IPS DF 6.9 (cell line): ENCODE results near the gene AGRN.
"Not testable (repeated sequence)": the region's sequence is repeated elsewhere in the genome, so short reads cannot be mapped to it uniquely, and the experiment has no call there.

ENCODE experiments used
- DNase-seq: peaks from one replicate; pipeline ENCODE4 v3.0.0-alpha.2; 2013; ENCODE audit warnings: low read depth, low spot score
- H3K27ac ChIP-seq: one replicate; pipeline ENCODE4 v1.5.1; 2013; ENCODE audit warnings: low read length, control low read depth
- H3K27me3 ChIP-seq: 2 replicates; pipeline ENCODE4 v1.6.1; 2013; ENCODE audit warnings: mild to moderate bottlenecking, low read length; ENCODE audit not compliant: control insufficient read depth, insufficient read depth
- H3K36me3 ChIP-seq: 2 replicates; pipeline ENCODE4 v1.6.1; 2013; ENCODE audit warnings: low read length; ENCODE audit not compliant: control insufficient read depth, insufficient read depth
- H3K4me1 ChIP-seq: 2 replicates; pipeline ENCODE4 v1.6.1; 2013; ENCODE audit warnings: low read length; ENCODE audit not compliant: control insufficient read depth, insufficient read depth
- H3K4me3 ChIP-seq: 2 replicates; pipeline ENCODE4 v1.5.1; 2013; ENCODE audit warnings: mild to moderate bottlenecking, low read length
- H3K9me3 ChIP-seq: 2 replicates; pipeline ENCODE4 v1.6.1; 2013; ENCODE audit warnings: low read length, inconsistent platforms; ENCODE audit not compliant: control insufficient read depth, insufficient read depth
- WGBS: extraction: QIAGEN DNeasy Blood & Tissue Kit; methylation state at CpG from one replicate; pipeline ENCODE4 v1.1.7; 2013; ENCODE audit warnings: mixed read lengths, missing lambda C conversion rate; ENCODE audit not compliant: insufficient read length, insufficient coverage; 5-methylcytosine and 5-hydroxymethylcytosine counted together

AGRN gene

DNA sequence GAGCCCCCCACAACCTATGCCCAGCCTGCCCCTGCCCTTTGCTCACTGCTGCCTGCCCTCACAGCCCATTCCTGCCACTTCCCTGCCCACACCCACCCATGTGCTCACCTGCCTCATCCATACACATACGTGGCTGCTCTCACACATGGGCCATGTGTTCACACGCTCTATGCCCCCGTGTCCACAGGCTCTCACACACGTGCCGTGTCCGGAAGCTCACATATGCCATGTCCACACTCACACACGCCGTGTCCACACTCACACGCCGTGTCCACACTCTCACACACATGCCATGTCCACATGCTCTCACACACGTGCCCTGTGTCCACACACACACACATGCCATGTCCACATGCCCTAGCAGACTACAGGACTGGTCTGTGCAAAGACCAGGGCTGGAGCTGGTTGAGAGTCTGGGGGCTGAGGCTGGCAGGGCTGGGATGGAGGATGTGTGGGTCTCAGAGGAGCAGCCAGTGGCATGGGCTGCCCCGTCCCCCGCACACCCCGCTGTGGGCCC is 54.8 kb downstream of the AGRN start:
- no peak for DNase-seq
- H3K4me1 ChIP-seq = peaks cover 3% of the 10 kb centered on the region; the same call in 1 of the 2 replicates
- no CpG with 5 or more reads among the region's 14 CpGs for WGBS
- H3K9me3 ChIP-seq = no peaks in the 10 kb centered on the region
- H3K36me3 ChIP-seq = no peaks in the 10 kb centered on the region
- H3K27me3 ChIP-seq = peaks cover 3% of the 10 kb centered on the region; the same call in 1 of the 2 replicates
- H3K4me3 ChIP-seq = no peak overlapping the region
- no peak overlapping the region for H3K27ac ChIP-seq

GRCh38 chr1:1075148-1075935 is 55.4 kb downstream of the AGRN start:
- no CpG with 5 or more reads among the region's 21 CpGs for WGBS
- H3K36me3 ChIP-seq = no peaks in the 10 kb centered on the region
- H3K4me3 ChIP-seq = no peak overlapping the region
- no peak overlapping the region for H3K27ac ChIP-seq
- no peak for DNase-seq
- 0 out of 2 replicates have a peak, but pooled peaks cover 1% of the 10 kb centered on the region for H3K4me1 ChIP-seq
- no peaks in the 10 kb centered on the region for H3K27me3 ChIP-seq
- H3K9me3 ChIP-seq = no peaks in the 10 kb centered on the region

DNA sequence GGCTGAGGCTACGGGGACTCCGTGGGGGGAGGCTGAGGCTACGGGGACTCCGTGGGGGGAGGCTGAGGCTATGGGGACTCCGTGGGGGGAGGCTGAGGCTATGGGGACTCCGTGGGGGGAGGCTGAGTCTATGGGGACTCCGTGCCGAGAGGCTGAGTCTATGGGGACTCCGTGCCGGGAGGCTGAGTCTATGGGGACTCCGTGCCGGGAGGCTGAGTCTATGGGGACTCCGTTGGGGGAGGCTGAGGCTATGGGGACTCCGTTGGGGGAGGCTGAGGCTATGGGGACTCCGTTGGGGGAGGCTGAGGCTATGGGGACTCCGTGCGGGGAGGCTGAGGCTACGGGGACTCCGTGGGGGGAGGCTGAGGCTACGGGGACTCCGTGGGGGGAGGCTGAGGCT is 57.5 kb downstream of the AGRN start:
- not testable (repeated sequence) for H3K36me3 ChIP-seq, H3K4me1 ChIP-seq, DNase-seq, H3K27ac ChIP-seq, H3K4me3 ChIP-seq, H3K9me3 ChIP-seq, H3K27me3 ChIP-seq
- WGBS = no CpG with 5 or more reads among the region's 21 CpGs

DNA sequence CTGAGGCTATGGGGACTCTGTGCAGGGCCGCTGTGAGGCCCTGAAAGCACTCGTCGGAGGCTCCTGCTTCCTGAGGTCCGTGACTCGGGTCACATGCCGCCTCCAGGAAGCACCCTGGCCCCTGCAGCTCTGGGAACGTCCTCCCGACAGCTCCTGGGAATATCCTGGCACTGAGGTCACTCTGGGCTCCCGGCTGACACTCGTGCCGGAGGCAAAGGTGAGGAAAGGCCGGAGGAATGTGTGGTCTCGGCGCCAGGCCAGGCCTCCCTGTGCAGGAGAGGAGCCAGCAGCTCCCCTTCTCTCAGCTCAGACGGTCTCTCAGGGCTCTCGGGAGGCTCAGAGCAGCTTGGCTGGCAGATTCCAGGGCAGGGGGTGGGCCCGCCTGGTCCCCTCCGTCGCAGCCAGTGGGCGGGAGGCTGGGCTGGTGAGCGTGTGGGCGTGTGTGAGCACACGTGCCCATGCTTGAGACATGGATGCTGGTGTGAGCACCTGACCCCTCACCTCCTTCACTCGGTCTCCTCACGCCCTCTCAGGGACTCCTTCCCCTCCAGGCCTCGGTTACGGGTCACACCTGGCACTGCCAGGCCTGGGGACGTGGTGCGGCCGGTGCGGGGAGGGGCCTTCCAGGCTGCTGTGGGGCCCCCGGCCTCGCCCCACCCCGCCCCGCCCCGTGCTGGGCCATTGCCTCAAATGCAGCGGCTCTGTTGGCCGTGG is 59.6 kb downstream of the AGRN start:
- H3K36me3 ChIP-seq = no peaks in the 10 kb centered on the region; the same call in 1 of the 2 replicates
- WGBS = no CpG with 5 or more reads among the region's 38 CpGs
- H3K27me3 ChIP-seq = no peaks in the 10 kb centered on the region
- peaks cover 1% of the 10 kb centered on the region; the same call in 1 of the 2 replicates for H3K4me1 ChIP-seq
- no peak for DNase-seq
- H3K27ac ChIP-seq = no peak overlapping the region
- no peaks in the 10 kb centered on the region for H3K9me3 ChIP-seq
- peak overlapping the region; percentile 3; the same call in 1 of the 2 replicates for H3K4me3 ChIP-seq

GRCh38 chr1:1080122-1080757 is 60.3 kb downstream of the AGRN start:
- no peak for DNase-seq
- no peaks in the 10 kb centered on the region for H3K27me3 ChIP-seq
- no peak overlapping the region; the same call in 1 of the 2 replicates for H3K4me3 ChIP-seq
- peaks cover 1% of the 10 kb centered on the region; the same call in 1 of the 2 replicates for H3K4me1 ChIP-seq
- H3K27ac ChIP-seq = no peak overlapping the region
- H3K9me3 ChIP-seq = no peaks in the 10 kb centered on the region
- no CpG with 5 or more reads among the region's 23 CpGs for WGBS
- no peaks in the 10 kb centered on the region; the same call in 1 of the 2 replicates for H3K36me3 ChIP-seq

- Histone ChIP-seq H3K27ac (no peak overlapping the region), H3K9me3 (no peaks in the 10 kb centered on the region), H3K36me3 (no peaks in the 10 kb centered on the region; the same call in 1 of the 2 replicates), H3K4me1 (peaks cover 1% of the 10 kb centered on the region; the same call in 1 of the 2 replicates), H3K27me3 (no peaks in the 10 kb centered on the region), H3K4me3 (no peak overlapping the region)
- no peak for DNase-seq
- no CpG with 5 or more reads among the region's 9 CpGs for WGBS
Measured at GRCh38 chr1:1080951-1081310, 61.0 kb downstream of the AGRN start.

- Histone ChIP-seq H3K4me3 (no peak overlapping the region), H3K27ac (no peak overlapping the region), H3K27me3 (no peaks in the 10 kb centered on the region), H3K36me3 (peaks cover 3% of the 10 kb centered on the region; the same call in 1 of the 2 replicates), H3K4me1 (peaks cover 1% of the 10 kb centered on the region; the same call in 1 of the 2 replicates), H3K9me3 (no peaks in the 10 kb centered on the region)
- no CpG with 5 or more reads among the region's 52 CpGs for WGBS
- no peak for DNase-seq
Measured at GRCh38 chr1:1081311-1082238, 61.7 kb downstream of the AGRN start.

DNA sequence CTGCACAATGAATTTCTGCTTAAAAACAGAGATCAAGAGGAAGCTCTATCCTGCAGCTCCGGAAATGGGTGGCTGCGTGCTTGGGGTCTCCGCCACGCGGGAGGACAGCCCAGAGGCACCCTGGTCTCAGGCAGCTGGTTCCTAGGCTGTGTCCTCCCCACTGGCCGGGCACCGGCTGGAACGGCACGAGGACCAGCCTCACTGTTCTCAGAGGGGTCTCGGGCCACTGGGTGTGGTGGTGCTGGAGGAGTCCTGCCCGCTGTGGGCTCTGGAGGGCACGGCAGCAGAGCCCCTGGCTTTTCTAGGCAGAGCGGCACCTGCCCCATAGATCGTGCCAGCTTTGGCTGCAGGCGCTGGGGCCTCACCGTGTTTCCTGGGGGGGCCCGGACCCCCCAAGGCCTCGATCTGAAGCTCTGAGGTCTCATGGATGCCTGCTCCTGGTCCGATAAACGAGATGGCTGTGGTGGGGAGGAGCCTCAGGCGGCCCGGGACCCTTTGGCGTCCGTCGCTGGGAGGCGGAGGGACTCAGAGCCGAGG is 62.4 kb downstream of the AGRN start:
- Histone ChIP-seq H3K4me1 (peaks cover 1% of the 10 kb centered on the region; the same call in 1 of the 2 replicates), H3K36me3 (peaks cover 4% of the 10 kb centered on the region; the same call in 1 of the 2 replicates), H3K27me3 (no peaks in the 10 kb centered on the region), H3K27ac (no peak overlapping the region), H3K9me3 (no peaks in the 10 kb centered on the region), H3K4me3 (no peak overlapping the region)
- no CpG with 5 or more reads among the region's 27 CpGs for WGBS
- no peak for DNase-seq

DNA sequence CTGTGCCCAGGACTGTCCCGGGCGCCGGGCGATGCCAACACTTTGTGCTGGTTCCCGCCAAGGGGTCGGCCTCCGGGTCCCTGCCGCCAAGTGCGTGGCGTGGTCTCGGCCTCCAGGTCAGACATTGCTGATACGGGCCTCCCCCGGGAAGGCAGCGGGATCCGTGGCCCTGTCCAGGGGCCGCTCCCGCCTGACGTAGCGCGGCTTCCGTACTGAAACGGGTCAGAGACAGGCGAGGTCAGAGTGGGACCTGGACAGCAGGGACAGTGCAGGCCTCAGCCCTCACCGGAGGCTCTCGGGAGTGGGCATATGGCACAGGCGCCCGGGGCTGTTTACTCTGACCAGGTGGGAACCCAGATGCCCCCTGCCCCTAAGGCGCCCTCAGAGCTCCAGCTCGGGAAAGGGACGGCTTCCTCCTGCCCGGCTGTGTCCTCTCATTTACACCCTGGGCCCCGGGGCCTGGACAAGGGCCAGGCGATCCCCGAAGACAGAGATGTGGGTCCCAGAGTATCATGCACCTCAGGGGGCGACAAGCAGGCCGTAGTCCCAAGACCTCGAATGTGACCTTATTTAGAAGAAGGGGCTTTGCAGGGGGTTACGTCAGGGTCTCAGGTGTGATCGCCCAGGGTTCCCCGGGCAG is 63.0 kb downstream of the AGRN start:
- WGBS = no CpG with 5 or more reads among the region's 40 CpGs
- Histone ChIP-seq H3K4me3 (no peak overlapping the region), H3K27ac (no peak overlapping the region), H3K9me3 (no peaks in the 10 kb centered on the region), H3K27me3 (no peaks in the 10 kb centered on the region), H3K36me3 (peaks cover 4% of the 10 kb centered on the region; the same call in 1 of the 2 replicates), H3K4me1 (peaks cover 1% of the 10 kb centered on the region; the same call in 1 of the 2 replicates)
- no peak for DNase-seq
